GM21825 (cell line): Measurements from ENCODE around the gene MDFIC.

Experiments used
- ATAC-seq: cut with Tn5 transposase; IDR thresholded peaks from one replicate; pipeline ENCODE4 v1.9.1; 2021; ENCODE audit warnings: mild to moderate bottlenecking, moderate library complexity; ENCODE audit not compliant: unreplicated experiment

The MDFIC gene

DNA sequence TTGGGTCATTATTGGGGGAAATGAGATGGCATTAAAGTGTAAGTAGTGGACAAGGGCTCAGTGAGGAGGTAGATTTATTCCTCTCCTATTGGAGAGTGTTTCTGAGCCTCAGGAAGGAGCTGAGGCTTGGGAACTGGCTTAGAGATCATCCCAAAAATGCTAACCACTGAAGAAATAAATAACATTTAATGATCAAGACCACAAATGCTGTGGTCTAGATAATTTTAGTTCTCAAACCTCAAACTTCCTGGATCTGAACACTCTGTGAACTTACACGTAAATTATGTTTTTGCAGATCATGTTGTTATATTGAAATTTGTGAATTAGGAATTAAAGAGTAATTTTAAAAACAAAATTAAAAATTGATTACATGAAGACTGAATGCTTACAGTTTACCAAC, 27.3 kb downstream of the MDFIC start:
- ATAC-seq = no peak

- ATAC-seq = no peak
Measured at GRCh38 chr7:114952296-114952695, 30.4 kb downstream of the MDFIC start.

- ATAC-seq = no peak
Measured at GRCh38 chr7:114953724-114954123, 31.8 kb downstream of the MDFIC start.

DNA sequence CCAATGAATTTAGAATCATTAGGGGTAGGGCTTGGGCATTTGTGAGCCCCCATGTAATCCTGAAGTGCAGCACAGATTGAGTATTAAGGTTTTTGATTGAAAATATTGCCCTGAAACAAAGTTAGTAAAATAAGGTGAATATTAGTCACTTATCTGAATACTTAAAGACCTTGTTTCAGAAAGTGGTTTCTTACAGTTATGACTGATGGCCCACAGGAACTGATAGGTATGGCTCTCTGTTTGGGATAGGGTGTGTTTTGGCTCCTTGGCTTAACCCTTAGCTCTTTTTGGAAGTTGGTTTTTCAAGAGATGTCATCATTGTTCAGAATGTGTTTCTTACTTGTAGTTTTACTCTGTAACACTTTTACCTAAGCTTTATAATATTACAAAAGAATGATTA, 34.8 kb downstream of the MDFIC start:
- peak; percentile 52 for ATAC-seq

DNA sequence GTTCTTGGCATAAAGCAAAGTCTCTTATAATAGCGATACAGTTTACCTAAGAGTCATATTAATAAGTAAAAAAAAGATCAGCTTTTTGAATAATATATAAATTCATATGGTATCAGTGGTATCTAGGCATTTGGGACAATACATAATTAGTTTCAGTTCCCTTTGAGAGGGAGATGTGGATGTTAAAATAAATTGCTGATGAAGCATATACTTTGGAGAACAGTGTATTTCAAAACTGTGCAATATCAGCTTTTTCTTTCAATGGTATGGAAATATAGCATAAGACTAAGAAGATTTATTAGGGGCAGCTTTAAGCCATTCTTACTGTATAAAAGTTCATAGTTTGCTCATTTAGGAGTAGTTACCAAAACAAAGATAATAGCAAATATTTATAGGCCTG, 35.5 kb downstream of the MDFIC start:
- no peak for ATAC-seq

DNA sequence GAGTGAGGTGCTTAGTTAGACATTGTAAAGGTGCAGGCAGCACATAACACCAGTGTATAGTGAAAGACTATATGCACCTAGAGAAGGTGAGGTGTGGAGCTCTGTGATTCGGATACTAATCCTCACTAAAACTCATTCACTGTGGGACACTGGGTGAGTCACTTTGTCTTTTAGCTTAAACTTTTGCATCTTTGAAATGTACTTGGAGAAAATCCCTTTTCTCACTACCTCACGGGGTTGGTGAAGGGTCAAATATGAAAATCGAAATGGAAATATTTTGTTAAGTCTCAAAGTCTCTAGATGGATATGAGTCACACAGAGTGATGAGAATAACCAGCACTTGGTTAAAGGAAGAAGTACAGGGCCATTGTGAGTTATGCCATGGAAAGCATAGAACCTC, 38.0 kb downstream of the MDFIC start:
- peak; percentile 80 for ATAC-seq

- ATAC-seq = no peak
Measured at GRCh38 chr7:114962441-114962840, 40.5 kb downstream of the MDFIC start.

GRCh38 chr7:114966156-114966555, 44.3 kb downstream of the MDFIC start:
- ATAC-seq = no peak

DNA sequence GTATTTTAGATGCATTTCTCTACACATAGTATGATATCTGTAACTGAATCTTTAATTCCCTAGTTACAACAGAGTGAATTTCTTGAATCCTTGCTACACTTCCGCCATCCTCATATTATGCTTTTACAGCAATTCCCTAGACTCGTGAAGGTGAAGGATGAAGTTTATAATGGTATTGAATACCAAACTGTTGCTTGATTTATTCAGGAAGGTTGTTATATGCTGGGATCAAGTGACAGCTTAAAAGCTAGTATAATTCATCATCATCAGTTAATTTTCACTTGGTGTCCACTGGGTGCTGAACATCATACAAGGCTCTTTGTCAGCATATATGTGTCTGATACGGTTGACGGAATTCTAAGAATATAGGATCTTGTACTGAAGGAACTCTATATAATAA, 47.2 kb downstream of the MDFIC start:
- no peak for ATAC-seq

- ATAC-seq = no peak
Measured at GRCh38 chr7:114970308-114970707, 48.4 kb downstream of the MDFIC start.

GRCh38 chr7:114970732-114971131, 48.8 kb downstream of the MDFIC start:
- ATAC-seq = no peak

GRCh38 chr7:114972567-114972966, 50.7 kb downstream of the MDFIC start:
- no peak for ATAC-seq

DNA sequence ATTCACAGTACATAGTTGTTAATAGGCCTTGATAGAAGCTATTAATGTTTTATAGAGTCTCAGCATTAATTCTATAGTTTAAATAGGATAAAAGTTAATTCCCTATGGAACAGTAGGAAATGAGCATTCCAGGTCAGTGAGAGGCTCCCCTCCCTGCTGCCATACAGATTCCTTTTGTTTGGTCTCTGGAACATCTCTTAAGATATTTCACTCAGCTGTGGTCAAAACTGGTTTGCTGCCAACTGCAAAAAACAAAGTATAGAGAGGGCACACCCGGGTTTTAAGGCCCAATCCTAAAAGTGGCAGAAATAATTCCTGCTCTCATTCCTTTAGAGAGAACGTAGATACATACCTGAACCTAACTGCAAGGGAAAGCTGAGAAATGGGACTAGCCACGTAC, 51.3 kb downstream of the MDFIC start:
- ATAC-seq = no peak

DNA sequence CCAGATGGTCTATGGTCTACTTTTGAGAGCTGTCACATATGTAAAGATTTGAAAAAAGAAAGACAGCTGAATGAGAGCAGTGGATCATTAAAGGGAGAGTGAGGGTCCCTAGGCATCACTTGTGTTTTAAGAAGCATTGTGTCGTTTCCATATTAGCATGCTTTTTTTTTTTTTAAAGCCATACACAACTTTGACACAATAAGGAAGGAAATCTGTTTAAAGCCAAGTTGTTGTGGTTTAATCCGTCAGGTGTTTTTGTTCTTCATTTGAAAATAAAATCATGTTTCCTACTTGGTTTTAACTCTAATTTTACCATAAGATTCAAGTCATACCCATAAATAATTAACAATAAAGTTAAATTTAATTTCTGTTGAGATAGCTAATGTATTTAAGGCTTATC, 53.5 kb downstream of the MDFIC start:
- ATAC-seq = no peak

- no peak for ATAC-seq
Measured at GRCh38 chr7:114976666-114977065, 54.8 kb downstream of the MDFIC start.

GRCh38 chr7:114977277-114977676, 55.4 kb downstream of the MDFIC start:
- ATAC-seq = no peak

GRCh38 chr7:114979388-114979787, 57.5 kb downstream of the MDFIC start:
- ATAC-seq = no peak

- no peak for ATAC-seq
Measured at GRCh38 chr7:114979803-114980507, 58.1 kb downstream of the MDFIC start.

DNA sequence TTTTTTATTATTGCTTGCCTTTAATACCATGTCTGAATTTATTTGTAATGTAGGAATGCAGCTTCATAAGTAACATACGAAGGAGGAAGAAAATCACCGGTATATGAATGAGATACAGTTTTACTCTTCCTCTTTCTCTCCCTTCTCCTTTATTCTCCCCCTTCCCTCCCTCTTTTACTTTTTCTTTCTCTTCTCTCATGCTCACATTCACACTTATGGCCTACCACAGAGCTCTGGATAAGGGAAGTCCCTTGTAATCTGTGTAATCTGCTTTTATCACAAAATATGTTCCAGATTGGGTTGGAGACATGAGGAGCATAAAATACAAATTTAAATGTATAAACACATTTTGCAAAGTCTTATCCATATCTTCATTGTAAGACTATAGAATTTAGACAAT, 59.4 kb downstream of the MDFIC start:
- no peak for ATAC-seq

GRCh38 chr7:114985116-114985715, 63.3 kb downstream of the MDFIC start:
- ATAC-seq = no peak

DNA sequence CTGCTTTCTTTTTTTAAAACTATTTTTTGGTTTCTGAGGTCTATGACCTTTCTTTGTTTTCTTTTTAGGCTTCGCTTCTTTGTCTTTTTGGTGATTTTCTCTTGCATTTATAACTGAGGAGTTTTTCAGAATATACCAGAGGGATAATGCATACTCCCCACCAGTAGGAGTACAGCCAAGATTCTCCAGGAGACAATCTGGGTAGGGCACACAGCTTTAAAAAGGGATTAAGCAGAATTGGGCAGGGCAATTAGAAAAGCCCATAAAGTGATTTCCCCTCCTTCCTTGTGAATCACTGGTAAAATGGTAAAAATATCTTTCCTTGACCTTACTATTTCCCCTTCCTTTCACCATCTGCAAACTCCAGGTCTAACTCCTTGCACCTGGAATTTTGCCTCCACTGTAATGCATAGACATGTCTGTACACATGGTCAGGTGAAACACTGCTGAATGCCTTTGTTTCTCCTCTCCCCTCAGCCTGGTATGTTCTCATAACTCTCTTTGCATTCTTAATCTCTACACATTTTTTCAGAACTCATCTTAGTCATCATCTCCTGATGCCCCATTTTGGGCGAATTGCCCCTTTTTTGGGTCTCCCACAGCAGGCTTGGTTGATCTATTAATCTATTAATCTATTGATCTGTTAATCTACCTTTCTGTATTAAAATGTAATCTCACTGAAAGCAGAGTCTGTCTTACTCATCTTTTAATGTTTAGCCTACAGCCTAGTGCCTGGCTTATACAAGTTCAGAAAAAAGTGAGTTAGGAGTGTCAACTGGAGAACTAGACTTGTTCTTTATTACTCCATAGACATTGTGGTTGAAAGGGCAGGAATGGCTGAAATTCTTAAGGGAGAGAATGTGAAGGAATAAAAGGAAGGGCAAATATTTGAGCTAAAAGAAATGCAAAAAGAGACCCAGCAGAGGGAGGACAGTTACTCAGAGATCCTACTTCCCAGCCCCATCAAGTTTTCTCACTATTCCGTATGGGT, 64.6 kb downstream of the MDFIC start:
- ATAC-seq = no peak

DNA sequence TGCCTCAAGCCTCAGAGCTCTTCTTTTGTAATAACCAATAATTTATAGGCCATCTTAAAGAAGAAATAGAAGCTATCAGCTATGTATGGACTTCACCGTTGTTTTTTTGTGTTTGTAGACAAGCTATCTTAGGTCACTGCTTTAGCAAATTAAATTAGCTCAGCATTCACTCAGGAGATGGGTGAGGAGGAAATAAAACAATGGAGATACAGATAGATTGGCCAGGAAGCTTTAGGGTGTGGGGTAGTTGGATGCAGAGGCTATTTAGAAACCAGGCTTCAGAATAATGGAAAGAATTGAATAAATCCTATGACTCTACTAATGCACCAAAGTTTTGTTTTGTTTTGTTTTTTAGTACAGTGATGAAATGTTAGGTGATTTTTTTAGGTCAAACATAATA, 66.1 kb downstream of the MDFIC start:
- no peak for ATAC-seq
